Suprapubic skin (tissue), 4 donors: Measurements from ENCODE around the gene SLC25A13.

Source experiments
- CTCF ChIP-seq, 2 donors: fragments of 200-600 bp in 1 of 2; fragments of 450-650 bp in 1 of 2; sonication (generic) in 1 of 2; IDR thresholded peaks; one replicate each; pipeline ENCODE4 v1.5.1; 2016 to 2019; ENCODE audit warnings: antibody characterized with exemption in 2 of 2, mild to moderate bottlenecking in 1 of 2, moderate library complexity in 1 of 2
- POLR2A ChIP-seq, 2 donors: fragments of 450-650 bp; IDR thresholded peaks; one replicate each; pipeline ENCODE4 v1.6.1; 2017; ENCODE audit warnings: antibody characterized with exemption in 2 of 2, mild to moderate bottlenecking in 2 of 2, moderate library complexity in 2 of 2
- POLR2AphosphoS5 ChIP-seq, 3 donors: sonication (generic); formaldehyde crosslinking; IDR thresholded peaks; one replicate each; pipeline ENCODE4 v1.6.1; 2017; ENCODE audit warnings: antibody characterized with exemption in 3 of 3

- TF ChIP-seq POLR2A (IDR thresholded peaks at IDR 0.05), result no peak
- no peak for TF ChIP-seq CTCF (IDR thresholded peaks at IDR 0.05)
- TF ChIP-seq POLR2AphosphoS5 (IDR thresholded peaks at IDR 0.05), result no peak
These were observed 104.8 kb downstream of the SLC25A13 start for GRCh38 chr7:96217147-96217546.
